ENCODE measurements around the gene KIF2A.

KIF2A gene

GRCh38 chr5:62305715-62306322 lies at the start of gene KIF2A:
TSS of gene KIF2A (plus strand) at chr5:62306206. CDS start at chr5:62306473, 267 bp downstream.
- DNase-seq (ENCODE audit: low spot score): peak; percentile 86

DNA sequence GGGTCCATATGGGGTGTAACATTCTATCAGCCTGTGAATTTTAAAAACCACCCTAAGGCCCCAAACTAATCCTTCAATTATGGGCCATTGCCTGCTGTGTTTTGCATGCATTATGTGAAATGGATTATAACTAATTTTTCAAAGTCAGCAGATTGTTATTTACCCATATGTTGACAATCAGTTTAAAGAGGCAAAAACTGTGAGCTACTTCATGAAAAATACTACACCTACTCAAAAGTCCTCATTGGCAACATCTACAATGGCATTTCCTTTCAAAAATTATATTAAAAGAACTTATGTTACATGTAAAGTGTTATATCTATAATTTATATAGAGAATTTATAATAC lies 49.0 kb upstream of the KIF2A start:
- no peak for DNase-seq (ENCODE audit: low spot score)

- no peak for DNase-seq (ENCODE audit: low spot score)
Measured at GRCh38 chr5:62258654-62259053, 47.4 kb upstream of the KIF2A start.

DNA sequence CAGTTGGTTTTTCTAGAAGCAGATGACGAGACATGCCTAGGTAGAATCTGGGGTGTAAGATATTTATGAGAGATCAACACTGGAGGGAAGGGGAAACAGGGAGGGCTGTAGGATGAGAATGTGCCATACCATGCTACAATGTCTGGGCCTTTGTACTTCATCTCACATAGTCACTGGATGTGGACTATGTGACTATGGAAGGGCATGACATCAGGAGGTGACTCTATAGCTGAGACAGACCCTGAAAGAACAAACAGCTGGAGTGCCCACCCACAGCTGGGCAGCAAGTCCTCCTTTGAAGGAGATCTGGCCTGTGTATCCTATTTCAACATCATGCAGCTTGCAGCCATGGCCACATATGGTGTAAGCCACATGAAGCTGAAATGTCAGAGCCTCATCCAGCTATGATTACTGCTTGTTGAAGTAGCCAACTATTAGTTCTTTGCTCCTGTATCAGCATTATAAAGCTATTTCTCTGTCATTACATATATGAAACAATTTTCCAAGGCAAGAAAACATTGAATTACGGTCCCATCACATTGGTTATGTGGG lies 46.2 kb upstream of the KIF2A start:
- no peak for DNase-seq (ENCODE audit: low spot score)

DNA sequence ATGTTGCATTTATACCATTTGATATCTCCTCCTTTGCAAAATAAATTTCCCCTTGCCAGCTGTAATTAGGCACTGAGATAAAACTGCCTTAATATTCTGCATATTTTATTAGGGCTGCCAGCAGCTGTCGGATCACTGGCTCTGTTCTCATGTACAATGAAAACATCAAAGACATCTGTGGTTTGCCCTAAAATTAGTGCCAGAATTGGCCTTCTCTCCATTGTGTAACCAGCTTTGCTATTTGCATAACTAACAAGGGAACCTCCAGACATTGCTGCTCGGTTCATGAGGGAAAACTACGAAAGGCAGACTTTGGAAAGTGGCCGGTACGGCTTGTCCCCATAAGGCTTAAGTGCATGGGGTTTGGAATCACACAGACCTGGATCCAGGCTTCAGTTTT lies 45.5 kb upstream of the KIF2A start:
- DNase-seq (ENCODE audit: low spot score): no peak

DNA sequence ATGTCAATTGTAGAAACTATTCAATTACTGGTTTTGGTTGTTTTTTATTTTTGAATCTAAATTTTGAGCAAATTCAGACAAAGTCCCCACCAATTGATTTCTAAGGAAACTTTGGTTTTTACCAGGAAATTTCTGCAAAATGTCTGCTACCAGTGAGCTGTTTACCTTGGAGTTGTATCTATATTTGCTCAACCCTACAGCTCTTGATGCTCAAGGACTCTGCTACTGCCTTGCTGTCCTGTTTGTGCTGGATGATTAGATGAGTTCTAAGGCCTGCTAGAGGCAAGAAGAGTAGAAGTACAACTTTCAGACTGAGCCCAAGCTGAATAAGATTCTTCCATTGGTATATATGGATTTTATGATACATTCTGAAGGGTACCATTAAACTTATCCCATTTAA lies 42.6 kb upstream of the KIF2A start:
- no peak for DNase-seq (ENCODE audit: low spot score)

DNA sequence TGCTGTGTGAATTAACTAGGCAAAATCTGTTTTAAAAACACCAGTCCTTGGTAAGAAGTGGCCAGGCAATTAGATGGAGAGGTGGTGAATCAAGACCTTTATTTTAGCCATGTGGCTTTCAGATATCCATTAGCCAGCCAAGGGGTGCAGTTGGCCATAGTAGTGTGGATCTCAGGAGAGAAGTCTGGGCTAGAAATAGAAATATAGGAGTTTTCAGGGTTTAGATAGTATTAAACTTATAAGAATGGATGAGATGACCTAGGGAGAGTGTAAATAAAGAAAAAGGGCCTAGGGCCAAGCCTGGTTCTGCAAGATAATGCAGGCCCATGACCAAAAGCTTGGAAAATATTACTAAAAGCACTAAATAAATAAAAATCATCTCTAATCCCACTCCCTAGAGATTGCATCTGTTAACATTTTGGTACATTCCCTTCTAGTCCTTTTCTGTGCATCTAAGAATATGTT lies 40.3 kb upstream of the KIF2A start:
- DNase-seq (ENCODE audit: low spot score): no peak

GRCh38 chr5:62266573-62266972 lies 39.4 kb upstream of the KIF2A start:
- DNase-seq (ENCODE audit: low spot score): no peak

- peak; percentile 55 for DNase-seq (ENCODE audit: low spot score)
Measured at GRCh38 chr5:62268234-62268633, 37.8 kb upstream of the KIF2A start.

- no peak for DNase-seq (ENCODE audit: low spot score)
Measured at GRCh38 chr5:62268792-62269191, 37.2 kb upstream of the KIF2A start.

DNA sequence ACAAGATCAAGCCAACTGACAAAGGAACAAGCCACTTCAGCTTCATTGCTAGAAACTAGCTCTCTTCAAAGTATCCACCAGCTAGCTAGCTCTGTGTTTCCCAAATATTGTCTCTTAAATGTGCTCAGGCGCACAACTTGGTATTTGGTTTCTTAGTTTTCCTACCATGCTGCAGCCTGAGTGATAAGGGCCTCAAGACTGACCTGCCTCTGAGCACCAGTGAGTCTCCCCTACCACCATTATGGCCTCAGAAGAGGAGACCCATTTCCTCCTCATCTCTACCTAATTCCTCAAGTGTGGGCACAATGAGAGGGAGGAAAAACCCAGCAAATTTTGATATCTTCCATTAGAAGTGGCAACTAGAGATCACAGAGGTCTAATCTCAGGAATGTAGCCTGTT lies 34.6 kb upstream of the KIF2A start:
- no peak for DNase-seq (ENCODE audit: low spot score)

DNA sequence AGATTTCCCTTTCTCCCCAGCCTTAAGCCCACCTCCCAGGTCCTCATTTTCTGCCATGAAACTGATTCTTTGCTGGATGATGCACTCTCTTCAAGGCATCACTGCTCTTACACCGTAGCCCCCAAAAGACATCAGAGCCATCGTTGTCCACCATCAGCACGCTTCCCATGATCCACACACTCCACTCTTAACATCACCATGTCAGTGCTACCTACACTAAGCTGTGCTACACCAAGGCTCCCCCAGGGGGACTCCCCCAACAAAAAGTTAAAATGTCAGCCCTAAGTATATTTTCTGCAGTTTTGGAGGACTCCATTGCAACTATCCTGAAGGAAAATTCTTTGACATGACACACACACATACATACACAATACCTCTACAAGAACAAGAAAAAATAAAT lies 34.1 kb upstream of the KIF2A start:
- no peak for DNase-seq (ENCODE audit: low spot score)

DNA sequence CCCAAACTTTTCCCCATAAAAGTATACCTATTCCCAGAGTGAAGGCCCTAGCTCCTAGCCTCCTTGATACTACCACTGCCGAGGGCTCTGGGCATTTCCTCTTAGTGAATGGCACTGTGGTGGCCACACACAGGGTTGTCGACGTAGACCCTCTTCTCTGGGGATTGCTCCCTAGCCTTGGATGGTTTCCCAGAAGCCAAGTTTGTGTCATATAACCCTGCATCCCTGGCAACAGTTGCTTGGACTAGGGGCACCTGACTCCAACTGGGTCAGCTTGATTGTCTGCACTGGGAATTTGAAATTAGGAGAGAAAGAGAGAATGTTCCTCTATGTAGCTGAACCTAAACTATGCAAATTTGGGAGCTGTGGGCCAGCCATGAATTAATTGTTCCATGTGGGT lies 32.3 kb upstream of the KIF2A start:
- DNase-seq (ENCODE audit: low spot score): no peak

DNA sequence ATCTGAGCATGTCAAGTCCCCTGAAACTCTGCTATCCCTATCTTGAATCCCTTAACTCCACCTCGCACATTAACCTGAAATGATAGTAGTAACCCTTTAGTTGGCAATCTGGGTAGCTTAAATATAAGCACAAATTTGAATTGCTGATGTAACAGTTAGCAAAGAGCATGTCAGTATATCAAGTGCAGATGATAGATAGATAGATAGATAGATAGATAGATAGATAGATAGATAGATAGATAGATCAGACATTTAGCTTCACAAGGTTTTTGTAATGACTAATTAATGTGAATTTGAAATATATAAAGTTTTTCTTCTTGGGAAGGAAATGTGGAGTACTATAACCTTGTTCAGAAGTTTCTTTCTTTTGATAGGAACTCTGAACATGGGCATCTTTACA lies 30.4 kb upstream of the KIF2A start:
- no peak for DNase-seq (ENCODE audit: low spot score)

GRCh38 chr5:62281411-62281810 lies 24.6 kb upstream of the KIF2A start:
- no peak for DNase-seq (ENCODE audit: low spot score)

DNA sequence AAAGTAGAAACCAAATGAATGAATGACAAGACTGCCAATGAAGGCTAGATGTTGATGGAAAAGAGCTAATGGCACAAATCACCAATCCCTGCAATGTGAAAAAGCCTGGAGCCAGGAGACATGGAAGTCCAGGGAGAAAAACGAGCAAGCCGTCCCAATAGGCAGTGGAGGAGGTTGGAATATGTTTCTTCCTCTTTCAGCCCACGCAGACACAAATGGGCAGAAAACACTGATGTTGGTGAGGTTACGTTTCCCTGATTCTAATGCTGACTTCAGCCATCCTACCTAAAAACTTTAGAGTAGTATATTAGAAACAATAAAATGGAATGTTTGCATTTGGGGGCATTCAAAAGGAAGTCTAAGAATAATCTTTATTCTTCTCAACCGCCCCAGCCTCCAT lies 23.9 kb upstream of the KIF2A start:
- DNase-seq (ENCODE audit: low spot score): no peak

GRCh38 chr5:62283005-62283404 lies 23.0 kb upstream of the KIF2A start:
- peak; percentile 32 for DNase-seq (ENCODE audit: low spot score)

- no peak for DNase-seq (ENCODE audit: low spot score)
Measured at GRCh38 chr5:62283861-62284260, 22.1 kb upstream of the KIF2A start.

DNA sequence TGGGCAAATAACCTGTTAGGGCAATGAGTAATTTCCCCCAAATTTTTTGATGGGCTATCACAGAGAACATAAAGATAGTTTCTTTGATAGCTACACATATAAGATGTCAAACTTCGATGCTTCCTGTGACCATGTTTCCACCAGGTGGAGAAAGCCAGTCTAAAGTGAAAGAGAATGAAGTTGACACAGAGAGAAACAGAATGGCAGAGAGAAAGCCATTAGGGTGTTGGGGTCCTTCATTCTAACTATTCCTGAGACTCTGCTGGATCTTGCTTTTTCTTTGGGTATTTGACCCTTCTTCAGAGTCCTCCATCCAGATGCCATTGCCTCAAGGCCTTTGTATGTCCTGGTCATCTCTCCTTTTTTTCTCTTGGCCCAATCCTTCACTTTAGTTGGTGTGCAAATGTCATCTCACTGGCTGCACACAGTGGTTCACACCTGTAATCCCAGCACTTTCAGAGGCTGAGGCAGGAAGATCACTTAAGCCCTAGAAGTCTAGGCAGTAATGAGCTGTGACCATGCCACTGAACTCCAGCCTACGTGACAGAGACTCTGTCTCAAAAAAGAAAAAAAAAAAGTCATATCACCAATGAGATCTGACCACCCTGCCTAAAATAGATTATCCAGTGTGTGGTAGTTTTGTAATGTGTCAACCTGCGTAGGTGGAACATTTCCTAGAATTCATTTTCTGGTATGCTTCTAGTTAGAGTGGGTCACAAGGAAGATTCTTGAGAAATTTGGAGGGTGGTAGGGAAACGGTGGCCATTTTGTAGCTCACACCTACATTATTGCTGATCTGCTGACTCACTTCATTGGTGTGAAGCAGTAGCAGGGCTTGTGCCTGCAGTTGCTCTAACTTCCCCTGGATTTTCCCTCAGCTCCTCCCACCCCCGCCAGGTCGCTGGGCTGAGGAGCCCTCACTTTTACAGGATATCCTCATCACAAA lies 20.8 kb upstream of the KIF2A start:
- DNase-seq (ENCODE audit: low spot score): no peak

- DNase-seq (ENCODE audit: low spot score): no peak
Measured at GRCh38 chr5:62286834-62287233, 19.2 kb upstream of the KIF2A start.

DNA sequence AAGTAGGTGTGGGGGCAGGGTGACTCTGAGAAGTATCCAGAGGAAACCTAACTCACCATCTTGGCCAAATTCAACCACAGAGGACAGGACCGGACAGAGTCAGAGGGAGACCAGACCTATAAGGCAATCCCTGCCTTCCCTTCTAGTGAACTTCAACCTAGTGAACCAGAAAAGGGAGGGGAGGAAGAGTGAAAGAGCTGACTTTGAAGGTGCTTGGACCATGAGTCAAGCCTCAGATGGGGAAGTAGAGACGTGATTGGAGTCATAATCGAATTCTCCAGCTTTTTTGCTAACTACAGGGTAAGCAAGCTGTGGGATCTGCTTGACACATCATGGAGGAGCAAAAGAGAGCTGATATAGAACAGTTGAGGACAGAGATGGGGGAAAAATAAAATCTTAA lies 18.8 kb upstream of the KIF2A start:
- DNase-seq (ENCODE audit: low spot score): no peak

GRCh38 chr5:62288118-62288517 lies 17.9 kb upstream of the KIF2A start:
- DNase-seq (ENCODE audit: low spot score): no peak

- DNase-seq (ENCODE audit: low spot score): no peak
Measured at GRCh38 chr5:62289813-62290212, 16.2 kb upstream of the KIF2A start.

Measured in HuH-7 (cell line).